GM19468 (cell line): Measurements from ENCODE around the gene MFAP2.

Experiments used
- ATAC-seq: cut with Tn5 transposase; IDR thresholded peaks from one replicate; pipeline ENCODE4 v1.9.1; 2021; ENCODE audit warnings: mild to moderate bottlenecking, moderate library complexity, moderate number of reproducible peaks; ENCODE audit not compliant: unreplicated experiment; ENCODE audit errors: extremely low read depth

MFAP2 gene

DNA sequence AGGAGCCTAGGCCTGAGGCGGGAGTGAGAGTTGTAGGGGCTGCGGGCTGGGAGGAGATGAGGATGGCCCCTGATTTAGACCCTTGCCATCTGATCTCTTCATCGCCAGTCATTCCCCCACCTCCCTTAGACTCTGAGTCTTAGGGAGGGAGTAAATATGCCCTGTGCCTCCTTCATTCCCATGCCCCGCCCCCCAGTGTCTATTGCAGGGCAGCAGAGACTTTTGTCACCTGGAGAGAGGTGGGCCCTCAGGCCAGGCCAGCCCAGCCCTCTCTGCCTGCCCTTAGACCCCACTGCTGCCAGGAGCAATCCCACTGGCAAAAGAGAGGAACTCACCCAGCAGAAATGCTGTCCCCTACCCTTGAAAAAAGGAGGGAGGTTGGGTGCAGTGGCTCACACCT is 3.2 kb upstream of the MFAP2 start:
- ATAC-seq = no peak

DNA sequence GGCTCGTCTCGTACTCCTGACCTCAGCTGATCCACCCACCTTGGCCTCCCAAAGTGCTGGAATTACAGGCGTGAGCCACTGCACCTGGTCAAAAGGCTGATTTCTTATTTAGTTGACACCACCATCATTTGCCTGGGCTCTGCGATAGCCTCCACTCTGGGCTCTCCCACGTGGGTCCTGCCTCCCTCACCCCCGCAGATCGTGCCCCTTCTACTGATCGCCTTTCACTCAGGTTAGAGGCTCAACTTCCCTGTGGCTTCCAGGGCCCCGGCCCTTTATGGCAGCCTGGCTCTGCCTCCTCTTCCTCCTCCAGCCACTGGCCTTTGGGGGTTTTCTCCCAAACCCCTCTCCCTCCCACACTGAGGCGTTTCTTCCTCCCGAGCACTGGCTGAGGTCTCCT is 2.5 kb upstream of the MFAP2 start:
- no peak for ATAC-seq

DNA sequence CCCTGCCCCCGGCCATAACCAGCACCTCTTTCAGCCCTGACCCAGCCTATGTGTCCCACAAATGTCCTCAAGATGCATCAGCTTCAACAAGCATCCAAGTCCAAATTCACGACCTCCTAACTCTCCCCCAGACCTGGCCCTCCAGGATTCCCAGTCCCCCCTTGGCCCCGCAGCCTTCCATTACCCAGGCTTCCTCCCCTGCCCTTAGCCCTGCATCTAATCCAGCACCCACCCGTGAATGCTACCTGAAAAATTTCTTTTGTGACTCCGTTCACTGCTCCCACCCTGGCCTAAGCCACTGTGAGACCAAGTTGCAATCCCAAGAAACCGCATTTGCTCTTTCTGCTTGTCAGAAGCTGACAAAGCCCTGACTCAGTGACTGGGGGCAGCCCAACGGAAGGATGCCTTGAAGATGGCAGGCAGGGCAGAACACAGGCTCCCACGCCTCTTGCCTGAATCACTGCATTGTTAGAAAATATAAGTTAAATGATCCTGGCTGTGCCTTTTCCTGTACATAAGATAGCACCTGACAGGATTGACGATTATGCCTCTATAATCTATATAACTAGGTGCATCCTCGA is 939 bp upstream of the MFAP2 start:
- ATAC-seq = no peak

DNA sequence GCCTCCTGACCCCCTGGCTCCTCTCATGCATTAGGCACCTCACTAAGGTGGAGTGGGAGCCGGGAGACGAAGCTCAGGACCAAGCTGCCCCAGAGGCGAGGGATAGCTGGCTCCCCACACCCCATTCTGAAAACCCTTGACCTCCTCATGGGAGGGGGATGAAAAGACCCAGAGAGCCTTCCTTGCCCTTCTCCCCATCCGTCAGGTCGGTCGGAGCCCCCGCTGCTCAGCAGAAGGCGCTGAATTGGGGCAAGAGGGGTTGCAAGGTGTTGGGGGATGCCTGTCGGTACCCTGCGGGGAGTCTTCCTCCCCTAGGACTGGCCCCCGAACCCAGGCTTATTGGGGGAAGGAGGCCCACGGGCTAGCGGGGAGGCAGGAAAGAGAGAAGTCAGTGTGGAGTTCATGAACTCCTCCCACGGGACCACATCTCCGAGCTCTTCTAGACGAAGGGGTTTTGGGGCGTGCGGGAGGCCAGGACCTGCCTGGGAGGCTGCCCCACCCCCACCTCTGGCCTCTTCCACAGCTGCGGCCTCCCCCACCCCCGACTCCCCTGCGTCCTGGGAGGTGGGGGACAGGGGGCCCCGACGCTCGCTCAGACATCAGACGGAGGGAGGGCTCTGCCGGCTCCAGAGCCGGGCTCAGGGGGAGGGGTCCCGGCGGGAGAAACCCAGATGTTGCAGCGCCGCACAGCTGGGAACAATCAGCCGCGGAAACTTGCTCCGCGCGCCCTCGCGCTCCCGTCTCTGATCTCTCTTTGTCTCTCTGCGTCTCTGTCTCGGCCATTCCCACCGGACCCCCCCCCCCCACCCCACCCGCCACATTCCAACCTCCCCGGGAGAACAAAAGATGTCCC is 719 bp downstream of the MFAP2 start:
- no peak for ATAC-seq

DNA sequence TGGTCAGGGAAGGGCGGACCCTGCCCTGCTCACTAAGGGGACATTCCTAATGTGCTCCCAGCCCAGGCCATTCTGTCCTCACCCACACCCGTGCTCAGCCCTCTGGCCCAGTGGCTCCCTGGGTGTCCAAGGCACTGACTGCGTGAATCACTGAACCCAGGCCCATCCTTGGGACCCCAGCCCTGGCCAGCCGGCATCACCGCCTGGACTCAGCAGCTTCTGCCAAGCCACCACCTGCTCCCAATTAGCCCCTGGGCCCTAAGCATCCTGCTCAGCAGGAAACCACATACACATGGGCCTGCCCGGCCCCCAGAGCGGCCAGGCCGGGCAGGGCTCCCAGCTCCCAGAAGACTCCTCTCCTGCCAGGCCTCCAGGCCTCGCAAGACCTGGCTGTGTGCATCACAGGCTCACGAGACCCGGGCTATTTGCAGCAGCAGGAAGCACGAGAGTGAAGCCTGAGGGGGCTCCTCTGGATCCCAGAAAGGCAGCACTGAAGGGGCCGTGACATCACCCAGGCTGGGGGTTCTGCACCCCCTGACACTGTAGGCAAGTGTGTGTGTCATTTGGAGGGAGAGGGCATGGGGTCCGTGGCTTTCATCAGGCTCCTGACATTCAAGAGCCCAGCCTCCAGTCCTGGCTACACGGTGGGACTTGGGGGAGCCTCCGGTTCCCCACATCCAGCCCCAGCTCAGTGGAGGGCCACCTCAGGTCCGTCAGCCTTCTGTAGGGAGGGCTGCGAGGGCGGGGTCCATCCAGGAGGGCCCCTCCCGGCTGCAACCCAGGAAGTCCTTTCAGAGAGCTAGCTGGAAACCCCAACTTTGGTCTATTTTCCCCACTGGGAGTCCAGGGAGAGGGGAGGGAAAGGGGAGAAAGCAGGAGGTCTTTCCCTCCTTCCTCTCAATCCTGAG is 1.6 kb downstream of the MFAP2 start:
- ATAC-seq = no peak

DNA sequence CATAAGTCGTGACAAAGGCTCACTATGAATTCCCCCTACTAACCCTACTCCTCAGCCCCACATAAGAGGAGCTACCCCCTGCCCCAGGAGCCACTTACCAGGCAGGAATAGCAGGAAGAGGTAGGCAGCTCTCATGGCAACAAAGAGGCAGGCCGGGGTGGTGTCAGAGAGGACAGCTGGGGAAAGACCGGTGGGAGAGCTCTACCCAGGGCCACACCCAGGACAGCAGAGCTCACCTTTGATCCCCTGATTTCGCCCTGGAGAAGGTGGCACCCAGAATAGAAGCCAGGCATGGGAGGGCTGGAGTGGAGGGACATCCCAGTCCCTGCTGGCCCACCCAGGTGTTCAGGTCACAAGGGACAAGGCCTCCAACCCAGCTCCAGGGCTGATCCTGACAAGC is 2.3 kb downstream of the MFAP2 start:
- ATAC-seq = no peak

DNA sequence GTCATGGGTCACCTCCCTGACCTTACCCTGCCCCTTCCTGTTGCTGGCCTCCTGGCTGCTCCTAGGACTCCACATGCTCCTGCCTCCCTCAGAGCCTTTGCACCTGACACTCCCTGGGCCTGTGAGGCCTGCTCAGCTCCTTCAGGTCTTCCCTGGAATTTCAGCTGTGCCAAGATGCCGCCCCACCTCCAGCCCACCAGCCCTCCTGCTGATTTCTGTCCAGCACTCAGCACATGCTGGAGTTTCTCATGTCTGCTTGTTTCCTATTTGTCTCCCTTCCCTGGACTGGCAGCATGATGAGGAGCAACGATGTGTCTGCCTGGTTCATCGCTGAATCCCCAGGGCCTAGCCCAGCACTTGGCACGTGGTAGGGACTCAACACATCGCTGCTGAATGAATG is 3.0 kb downstream of the MFAP2 start:
- no peak for ATAC-seq

DNA sequence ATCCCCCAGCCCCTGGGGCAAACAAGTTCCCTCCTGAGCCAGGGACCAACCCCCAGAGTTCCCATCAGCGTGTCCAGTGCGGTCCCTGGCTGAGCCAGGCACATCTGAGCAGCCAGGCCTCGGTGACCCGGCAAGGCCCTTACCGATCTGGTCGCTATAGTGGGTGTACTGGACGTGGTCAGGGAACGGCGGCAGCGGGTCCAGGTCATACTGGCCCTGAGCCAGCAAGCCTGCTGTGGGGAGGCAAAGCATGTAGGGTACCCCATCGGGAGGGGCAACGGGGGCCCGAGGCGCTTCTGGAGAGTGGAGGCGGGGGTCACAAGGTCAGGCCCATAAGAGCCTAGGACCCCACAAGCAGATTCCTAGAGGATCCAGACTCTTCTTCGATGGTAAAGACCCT is 3.5 kb downstream of the MFAP2 start:
- ATAC-seq = no peak

DNA sequence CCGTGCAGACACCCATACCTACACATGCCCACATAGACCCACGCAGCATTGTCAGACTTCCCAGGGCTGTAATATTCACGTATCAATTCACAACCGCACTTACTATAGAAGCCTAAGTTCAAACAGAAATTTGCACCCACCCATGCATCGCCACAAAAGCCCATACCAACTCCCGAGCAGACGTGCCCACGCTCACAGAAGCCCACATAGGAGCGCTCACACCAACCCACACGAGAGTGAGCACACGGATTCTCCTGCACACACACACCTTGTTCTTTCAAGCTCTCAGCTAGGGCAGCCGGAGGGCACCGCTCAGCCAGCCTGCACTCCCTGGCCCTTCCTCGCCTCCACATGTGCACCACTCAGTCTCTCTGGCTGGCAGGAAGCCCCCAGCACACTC is 4.6 kb downstream of the MFAP2 start:
- no peak for ATAC-seq

DNA sequence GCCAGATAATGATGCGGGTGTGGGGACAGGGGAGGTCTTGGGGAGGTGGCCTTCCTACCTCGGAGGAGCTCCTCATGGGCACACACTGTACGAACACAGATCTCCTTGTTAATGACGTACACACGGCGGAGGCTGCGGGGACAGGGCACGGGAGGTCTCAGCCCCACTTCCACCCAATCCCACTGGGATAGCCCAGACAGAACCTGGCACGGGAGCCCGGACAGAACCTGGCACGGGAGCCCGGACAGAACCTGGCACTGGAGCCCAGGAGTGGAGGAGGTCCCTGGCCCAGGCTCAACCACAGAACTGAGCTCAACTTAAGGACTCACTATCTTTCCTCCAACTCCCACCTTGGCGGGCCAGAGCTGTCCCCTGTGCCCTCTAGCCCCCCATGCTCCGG is 5.2 kb downstream of the MFAP2 start:
- no peak for ATAC-seq

DNA sequence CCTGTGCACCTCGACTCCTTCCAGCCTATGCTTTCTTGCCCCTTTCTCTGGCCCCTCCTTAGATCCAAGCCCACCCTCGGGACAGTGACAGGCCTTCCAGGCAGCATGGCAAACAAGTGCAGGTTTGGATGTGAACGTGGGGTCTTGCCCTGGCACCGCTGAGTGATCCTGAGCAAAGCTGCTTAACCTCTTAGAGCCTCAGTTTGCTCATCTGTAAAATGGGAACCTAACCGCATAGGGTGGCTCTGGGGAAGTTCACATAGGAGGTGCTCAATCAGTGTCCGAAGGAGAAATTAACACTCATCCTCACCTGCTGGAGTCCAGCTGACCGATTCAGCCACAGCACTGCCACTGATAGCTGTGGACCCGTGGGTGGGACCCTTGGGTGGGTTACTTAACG is 7.2 kb downstream of the MFAP2 start:
- ATAC-seq = no peak

DNA sequence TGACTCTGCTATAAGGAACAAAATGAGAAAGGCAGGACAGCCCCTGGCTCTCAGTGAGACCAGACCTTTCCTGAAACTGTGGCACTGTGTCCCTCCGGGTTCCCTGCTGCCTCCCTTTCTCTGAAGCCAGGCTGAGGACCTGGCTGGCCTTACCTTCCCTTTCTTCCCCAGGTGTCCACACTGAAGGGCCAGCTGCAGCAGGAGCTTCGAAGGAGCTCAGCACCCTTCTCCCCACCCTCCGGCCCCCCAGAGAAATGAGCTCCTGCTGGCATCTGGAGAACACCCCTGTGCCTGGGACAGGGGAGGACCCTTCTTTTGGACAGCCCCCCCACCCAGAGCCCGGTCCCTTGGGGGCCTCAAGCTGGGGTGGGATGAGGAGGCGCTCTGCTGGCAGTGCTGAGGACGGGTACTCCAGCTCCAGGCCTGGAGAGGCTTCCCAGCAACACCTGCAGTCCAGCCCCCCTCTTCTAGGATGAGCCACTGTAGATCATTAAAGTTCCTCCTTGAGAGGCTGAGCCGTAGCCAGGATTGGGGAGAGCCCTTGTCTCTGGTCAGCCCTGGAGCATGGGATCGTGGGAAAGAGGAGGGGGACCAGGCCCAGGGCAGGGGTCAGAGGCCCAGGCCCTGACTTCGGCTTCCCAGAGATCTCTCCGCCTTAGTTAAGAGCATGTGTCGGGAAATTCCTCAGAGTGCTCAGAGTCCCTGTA is 8.1 kb downstream of the MFAP2 start:
- no peak for ATAC-seq

DNA sequence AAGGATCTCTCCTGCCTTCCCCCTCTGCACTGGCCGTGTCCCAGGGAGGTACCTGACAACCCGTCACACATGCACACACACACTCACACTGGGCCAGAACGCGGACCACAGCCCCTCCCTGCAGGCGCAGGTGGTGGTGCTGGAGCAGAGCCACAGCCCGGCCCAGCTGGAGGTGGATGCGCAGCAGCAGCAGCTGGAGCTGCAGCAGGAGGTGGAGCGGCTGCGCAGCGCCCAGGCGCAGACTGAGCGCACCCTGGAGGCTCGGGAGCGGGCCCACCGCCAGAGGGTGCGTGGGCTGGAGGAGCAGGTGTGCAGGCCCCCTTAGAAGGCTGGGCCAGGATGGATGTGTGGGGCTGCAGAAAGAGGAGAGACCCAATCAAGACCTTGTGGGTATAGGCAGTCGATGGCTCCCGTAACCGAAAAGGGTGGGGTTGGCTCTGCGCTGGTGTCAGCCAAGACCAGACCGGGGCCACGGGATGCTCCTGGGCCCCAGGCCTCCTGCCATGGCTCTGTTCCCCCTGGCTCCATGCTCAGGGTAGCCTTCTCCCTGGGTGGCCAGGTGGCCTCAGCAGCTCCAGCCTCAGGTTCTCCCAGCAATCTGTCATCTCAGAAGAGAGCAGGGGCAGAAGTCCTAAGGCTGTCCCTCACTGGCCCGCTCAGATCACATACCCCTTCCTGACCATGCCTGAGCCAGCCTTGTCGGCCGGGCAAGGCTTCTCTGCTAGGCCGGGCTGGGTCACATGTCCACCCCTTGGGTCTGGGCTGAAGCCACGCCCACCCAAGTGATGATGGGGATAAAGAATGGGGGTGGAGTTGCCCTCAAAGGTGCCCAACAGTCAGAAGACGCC is 8.9 kb downstream of the MFAP2 start:
- no peak for ATAC-seq

DNA sequence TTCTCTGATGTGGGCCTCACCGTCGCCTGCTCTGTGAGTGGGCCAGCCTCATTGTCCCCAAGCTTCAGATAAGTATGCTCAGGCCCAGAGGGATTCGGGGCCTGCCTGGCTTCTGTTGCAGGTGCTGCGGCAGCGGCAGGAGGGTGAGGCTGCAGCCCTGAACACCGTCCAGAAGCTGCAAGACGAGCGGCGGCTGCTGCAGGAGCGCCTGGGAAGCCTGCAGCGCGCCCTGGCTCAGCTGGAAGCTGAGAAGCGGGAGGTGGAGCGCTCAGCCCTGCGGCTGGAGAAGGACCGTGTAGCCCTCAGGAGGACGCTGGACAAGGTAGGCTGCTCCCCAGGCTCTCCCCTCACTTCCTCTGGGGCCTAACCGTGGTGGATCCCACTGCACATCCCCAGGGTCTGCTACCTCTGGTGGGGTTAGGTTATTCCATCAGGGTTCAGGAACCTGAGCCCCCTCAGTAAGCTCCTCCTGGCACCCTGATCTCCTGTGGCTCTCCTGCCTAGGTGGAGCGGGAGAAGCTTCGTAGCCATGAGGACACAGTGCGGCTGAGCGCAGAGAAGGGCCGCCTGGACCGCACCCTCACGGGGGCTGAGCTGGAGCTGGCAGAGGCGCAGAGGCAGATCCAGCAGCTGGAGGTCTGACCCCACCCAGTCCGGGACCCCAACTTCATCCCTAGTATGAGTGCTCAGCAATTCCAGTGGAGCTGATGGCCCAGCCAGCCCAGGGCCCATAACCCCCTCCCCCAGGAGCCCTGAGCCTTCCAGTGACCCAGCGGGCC is 10.1 kb downstream of the MFAP2 start:
- no peak for ATAC-seq

DNA sequence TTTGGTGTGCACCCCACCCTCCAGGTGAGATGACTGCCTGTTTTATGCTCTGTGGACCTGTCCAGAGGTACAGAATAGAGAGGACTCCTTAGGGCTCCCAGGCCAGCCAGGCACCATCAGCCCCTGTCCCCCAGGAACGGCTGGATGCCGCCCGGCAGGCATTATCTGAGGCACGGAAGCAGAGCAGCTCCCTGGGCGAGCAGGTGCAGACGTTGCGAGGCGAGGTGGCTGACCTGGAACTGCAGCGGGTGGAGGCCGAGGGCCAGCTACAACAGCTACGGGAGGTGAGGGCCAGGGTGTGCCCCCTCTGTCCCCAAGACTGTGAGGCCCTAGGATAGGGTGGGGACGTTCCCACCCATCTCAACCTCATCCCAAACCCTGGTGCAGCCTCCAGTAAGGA is 10.8 kb downstream of the MFAP2 start:
- ATAC-seq = no peak

DNA sequence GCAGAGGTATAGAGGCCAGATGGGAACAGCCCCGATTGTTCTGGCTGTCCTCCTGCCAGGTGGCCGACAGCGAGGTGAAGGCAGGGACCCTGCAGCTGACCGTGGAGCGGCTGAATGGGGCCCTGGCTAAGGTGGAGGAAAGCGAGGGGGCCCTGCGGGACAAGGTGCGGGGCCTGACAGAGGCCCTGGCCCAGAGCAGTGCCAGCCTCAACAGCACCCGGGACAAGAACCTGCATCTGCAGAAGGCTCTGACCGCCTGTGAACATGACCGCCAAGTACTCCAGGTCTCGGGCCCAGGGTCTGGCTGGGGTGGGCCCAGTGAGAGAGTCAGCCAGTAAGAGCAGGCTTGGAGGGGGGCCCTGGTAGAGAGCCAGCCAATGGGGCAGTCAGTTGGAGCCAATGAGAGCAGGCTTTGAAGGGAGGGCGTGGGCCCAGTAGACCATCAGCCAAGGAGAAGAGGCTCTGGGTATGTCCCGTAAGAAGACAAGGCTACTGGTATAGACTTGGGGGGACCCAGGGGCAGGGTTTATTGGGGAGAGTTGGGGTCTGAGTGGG is 11.3 kb downstream of the MFAP2 start:
- no peak for ATAC-seq

DNA sequence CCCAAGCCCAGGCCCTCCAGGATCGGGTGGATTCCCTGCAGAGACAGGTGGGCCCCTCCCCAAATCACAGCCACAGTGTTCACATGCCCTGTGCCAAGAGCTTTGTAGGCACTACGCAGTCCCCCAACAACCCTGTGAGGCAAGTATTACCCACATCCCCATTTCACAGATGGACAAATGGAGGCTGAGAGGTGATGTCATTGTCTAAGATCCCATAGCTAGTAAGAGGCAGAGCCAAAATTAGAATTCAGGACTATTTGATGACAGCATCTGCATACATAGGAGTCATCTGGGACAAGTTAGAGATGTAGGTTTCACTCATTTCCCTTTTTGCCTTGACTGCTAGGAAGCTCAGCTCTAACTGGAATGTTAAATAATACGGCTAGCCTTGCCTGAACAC is 12.0 kb downstream of the MFAP2 start:
- ATAC-seq = no peak

DNA sequence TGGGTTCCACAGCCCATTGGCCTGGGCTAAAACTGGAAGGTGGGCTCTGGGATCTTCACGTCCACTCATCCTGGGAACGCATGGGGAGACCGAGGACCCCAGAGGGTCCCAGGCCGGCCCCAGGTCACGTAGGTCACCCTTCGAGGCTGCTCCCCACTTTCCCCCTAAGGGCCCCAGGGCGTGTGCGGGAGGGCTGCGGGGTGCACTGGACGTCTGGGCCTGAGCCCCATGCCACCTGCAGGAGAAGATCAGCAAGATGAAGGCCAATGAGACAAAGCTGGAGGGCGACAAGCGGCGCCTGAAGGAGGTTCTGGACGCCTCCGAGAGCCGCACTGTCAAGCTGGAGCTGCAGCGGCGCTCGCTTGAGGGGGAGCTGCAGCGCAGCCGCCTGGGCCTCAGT is 12.5 kb downstream of the MFAP2 start:
- ATAC-seq = no peak
